GM18517 (cell line): ENCODE measurements around the gene MSI2.

Experiments
- ATAC-seq: cut with Tn5 transposase; IDR thresholded peaks from one replicate; pipeline ENCODE4 v1.9.1; 2021; ENCODE audit warnings: mild to moderate bottlenecking, moderate library complexity; ENCODE audit not compliant: unreplicated experiment

The MSI2 gene

GRCh38 chr17:57639381-57639780 lies 383.1 kb downstream of the MSI2 start:
- ATAC-seq = no peak

- ATAC-seq = no peak
Observed at GRCh38 chr17:57640079-57640478, 383.8 kb downstream of the MSI2 start.

- ATAC-seq = no peak
Observed at GRCh38 chr17:57641761-57642160, 385.4 kb downstream of the MSI2 start.

- no peak for ATAC-seq
Observed at GRCh38 chr17:57643062-57643461, 386.7 kb downstream of the MSI2 start.

- ATAC-seq = no peak
Observed at GRCh38 chr17:57644326-57644725, 388.0 kb downstream of the MSI2 start.

- no peak for ATAC-seq
Observed at GRCh38 chr17:57645950-57646665, 389.8 kb downstream of the MSI2 start.

- no peak for ATAC-seq
Observed at GRCh38 chr17:57648720-57649119, 392.4 kb downstream of the MSI2 start.

- ATAC-seq = no peak
Observed at GRCh38 chr17:57649191-57649590, 392.9 kb downstream of the MSI2 start.

- no peak for ATAC-seq
Observed at GRCh38 chr17:57649731-57650484, 393.6 kb downstream of the MSI2 start.

- no peak for ATAC-seq
Observed at GRCh38 chr17:57650548-57650947, 394.2 kb downstream of the MSI2 start.

- no peak for ATAC-seq
Observed at GRCh38 chr17:57651451-57651850, 395.1 kb downstream of the MSI2 start.

- no peak for ATAC-seq
Observed at GRCh38 chr17:57651996-57652395, 395.7 kb downstream of the MSI2 start.

- ATAC-seq = no peak
Observed at GRCh38 chr17:57652811-57653210, 396.5 kb downstream of the MSI2 start.

GRCh38 chr17:57653279-57653678 lies 397.0 kb downstream of the MSI2 start:
- ATAC-seq = no peak

GRCh38 chr17:57654040-57654775 lies 397.9 kb downstream of the MSI2 start:
- ATAC-seq = no peak

- ATAC-seq = no peak
Observed at GRCh38 chr17:57655553-57655952, 399.2 kb downstream of the MSI2 start.

GRCh38 chr17:57657211-57657610 lies 400.9 kb downstream of the MSI2 start:
- ATAC-seq = no peak

- no peak for ATAC-seq
Observed at GRCh38 chr17:57662041-57662440, 405.7 kb downstream of the MSI2 start.

- ATAC-seq = no peak
Observed at GRCh38 chr17:57662644-57663308, 406.5 kb downstream of the MSI2 start.

- no peak for ATAC-seq
Observed at GRCh38 chr17:57663326-57664070, 407.2 kb downstream of the MSI2 start.
